Measurements from ENCODE around the gene TMCC2. TPM values are rescaled to one million over a fixed set of nuclear protein-coding genes. Genes with fewer than 3 reads are reported as not detected.

TMCC2 gene
- total RNA-seq, 1 donor from 2014 or later = 13.4 TPM

- H3K36me3 Mint-ChIP-seq (ENCODE audit: low read depth) = peaks cover 23% of the 10 kb centered on the region
- no peaks in the 10 kb centered on the region for H3K9me3 Mint-ChIP-seq
- intact Hi-C loops (cut with micrococcal nuclease) = no loop called here
- H3K4me3 Mint-ChIP-seq (ENCODE audit: low read depth) = no peak overlapping the region
- peaks cover 13% of the 10 kb centered on the region for H3K4me1 Mint-ChIP-seq (ENCODE audit: low read depth)
- no peaks in the 10 kb centered on the region for H3K27me3 Mint-ChIP-seq (ENCODE audit: low read depth)
- DNase-seq (ENCODE audit: low spot score) = no peak
- no peak overlapping the region for H3K27ac Mint-ChIP-seq
Measured at GRCh38 chr1:205301842-205302588, 74.3 kb downstream of the TMCC2 start.

DNA sequence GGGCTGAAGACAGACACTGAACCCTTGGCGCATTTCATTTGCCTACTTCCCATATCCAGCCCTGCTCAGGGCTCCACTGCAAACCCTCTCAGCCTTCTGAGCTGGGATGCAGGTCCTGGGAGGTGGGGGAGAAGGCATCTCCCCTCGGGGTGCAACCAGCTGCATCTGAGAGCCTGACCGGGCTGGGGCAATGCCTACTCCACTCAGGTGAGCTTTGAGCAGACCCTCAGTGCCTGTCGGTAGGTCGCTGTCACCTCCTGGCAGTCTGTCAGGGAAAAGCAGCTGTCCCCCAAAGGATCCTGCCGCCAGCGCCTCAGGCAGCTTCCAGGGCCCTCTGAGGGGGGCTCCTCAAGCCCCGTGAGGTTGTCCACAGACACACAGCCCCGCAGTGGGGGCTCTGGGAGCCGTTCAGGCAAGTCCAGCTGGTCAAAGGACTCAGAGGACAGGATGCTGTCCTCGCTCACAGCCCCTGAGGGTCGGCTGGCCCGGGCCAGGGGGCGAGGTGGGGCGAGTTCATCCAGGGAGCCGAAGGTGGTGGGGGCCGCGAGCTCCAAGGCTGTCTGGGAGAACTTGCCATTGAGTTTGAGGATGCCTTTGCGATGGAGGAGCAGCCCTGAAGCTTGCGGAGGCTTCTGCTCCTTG, 75.6 kb downstream of the TMCC2 start:
- intact Hi-C loops (cut with micrococcal nuclease) = no loop called here
- no peak for DNase-seq (ENCODE audit: low spot score)
- Mint-ChIP-seq H3K36me3 (ENCODE audit: low read depth) (peaks cover 34% of the 10 kb centered on the region), H3K4me1 (ENCODE audit: low read depth) (peaks cover 10% of the 10 kb centered on the region), H3K4me3 (ENCODE audit: low read depth) (no peak overlapping the region), H3K27me3 (ENCODE audit: low read depth) (no peaks in the 10 kb centered on the region), H3K9me3 (no peaks in the 10 kb centered on the region), H3K27ac (no peak overlapping the region)

DNA sequence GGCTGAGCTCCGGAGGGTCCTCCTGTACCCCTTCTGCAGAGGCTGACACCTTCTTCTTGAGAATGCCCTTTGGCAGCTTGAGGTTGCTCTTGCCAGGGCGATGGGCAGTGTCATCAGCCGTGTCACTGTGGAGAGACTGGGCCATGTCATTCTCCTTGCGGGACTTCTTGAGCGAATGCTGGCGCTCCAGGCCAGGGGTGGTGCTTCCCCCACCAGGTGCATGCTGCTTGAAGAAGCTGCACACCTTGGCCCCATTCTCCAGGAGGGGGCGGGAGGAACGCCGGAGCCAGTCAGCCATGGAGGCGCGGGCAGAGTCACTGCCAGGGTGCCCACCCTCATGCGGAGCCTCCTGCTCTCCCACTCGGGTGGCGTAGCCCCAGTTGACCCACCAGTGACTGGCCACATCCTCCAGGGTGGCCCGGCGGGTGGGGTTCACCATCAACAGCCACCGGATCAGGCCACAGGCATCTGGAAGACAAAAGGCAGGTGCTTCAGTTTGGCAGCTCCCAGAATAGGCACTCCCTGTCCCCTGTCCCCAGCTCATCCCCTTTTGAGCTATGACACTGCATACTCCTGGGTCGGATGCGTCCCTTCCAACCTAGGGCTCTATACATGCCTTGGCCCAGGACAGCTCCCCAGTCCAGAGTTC, 76.4 kb downstream of the TMCC2 start:
- H3K27me3 Mint-ChIP-seq (ENCODE audit: low read depth) = no peaks in the 10 kb centered on the region
- intact Hi-C loops (cut with micrococcal nuclease) = no loop called here
- no peaks in the 10 kb centered on the region for H3K9me3 Mint-ChIP-seq
- no peak overlapping the region for H3K27ac Mint-ChIP-seq
- H3K36me3 Mint-ChIP-seq (ENCODE audit: low read depth) = peaks cover 38% of the 10 kb centered on the region
- no peak for DNase-seq (ENCODE audit: low spot score)
- H3K4me1 Mint-ChIP-seq (ENCODE audit: low read depth) = peaks cover 10% of the 10 kb centered on the region
- no peak overlapping the region for H3K4me3 Mint-ChIP-seq (ENCODE audit: low read depth)

GRCh38 chr1:205304695-205305070, 76.9 kb downstream of the TMCC2 start:
- Mint-ChIP-seq H3K27me3 (ENCODE audit: low read depth) (no peaks in the 10 kb centered on the region), H3K27ac (peak overlapping the region; percentile 18), H3K9me3 (no peaks in the 10 kb centered on the region), H3K4me1 (ENCODE audit: low read depth) (peaks cover 10% of the 10 kb centered on the region), H3K36me3 (ENCODE audit: low read depth) (peaks cover 41% of the 10 kb centered on the region), H3K4me3 (ENCODE audit: low read depth) (no peak overlapping the region)
- DNase-seq (ENCODE audit: low spot score) = no peak
- intact Hi-C loops (cut with micrococcal nuclease) = no loop called here

DNA sequence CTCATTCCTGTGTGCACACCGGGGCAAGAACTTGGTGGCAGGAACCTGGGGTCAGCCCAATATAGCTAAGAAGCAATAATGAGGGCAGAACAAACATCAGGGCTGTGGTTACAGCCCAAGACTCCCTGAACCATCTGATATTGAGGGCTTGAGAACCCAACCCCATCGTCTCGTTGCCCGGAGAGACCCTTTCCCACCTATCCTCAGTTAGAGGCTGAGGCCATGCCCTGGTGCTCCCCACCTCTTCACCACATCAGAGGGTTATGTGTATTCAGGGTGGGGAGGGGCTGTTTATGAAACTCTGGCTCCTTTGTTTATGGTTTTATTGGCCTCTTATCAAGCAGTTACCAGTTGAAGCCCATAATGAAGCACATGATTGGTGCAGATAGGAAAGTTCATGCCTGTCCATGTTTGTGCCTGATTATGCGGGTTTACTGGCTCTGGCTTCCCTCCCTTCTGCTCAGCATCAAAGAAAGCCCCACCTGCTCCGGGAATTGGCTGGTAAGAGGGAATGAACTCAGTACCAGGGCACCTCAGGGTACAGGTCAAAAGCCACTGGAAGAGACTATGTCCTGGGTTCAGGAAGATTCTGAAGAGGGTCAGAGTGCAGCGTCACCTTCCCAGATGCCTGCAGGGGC, 79.3 kb downstream of the TMCC2 start:
- H3K36me3 Mint-ChIP-seq (ENCODE audit: low read depth) = peaks cover 62% of the 10 kb centered on the region
- no peaks in the 10 kb centered on the region for H3K9me3 Mint-ChIP-seq
- H3K27me3 Mint-ChIP-seq (ENCODE audit: low read depth) = no peaks in the 10 kb centered on the region
- H3K27ac Mint-ChIP-seq = no peak overlapping the region
- no peak overlapping the region for H3K4me3 Mint-ChIP-seq (ENCODE audit: low read depth)
- DNase-seq (ENCODE audit: low spot score) = no peak
- intact Hi-C loops (cut with micrococcal nuclease) = no loop called here
- H3K4me1 Mint-ChIP-seq (ENCODE audit: low read depth) = peaks cover 17% of the 10 kb centered on the region

DNA sequence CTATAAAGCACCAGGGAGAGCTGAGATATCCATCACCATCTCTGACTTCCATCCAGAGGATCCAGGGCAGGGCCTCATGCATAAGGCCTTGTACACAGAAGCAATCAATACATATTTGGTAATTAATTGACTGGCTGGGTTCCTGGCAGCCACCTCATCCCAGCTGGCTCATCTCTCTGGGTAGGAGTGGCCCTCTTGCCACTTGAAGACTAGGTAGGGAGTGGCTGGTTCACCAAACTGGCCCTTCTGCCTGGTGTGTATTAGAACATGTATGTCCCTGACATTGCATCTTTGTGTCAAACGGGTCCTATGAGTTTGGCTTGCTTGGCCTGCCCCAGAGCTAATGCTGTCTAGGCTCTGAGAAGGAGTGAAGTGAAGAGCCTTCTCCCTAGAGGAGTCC, 82.0 kb downstream of the TMCC2 start:
- H3K9me3 Mint-ChIP-seq = no peaks in the 10 kb centered on the region
- H3K4me1 Mint-ChIP-seq (ENCODE audit: low read depth) = peaks cover 34% of the 10 kb centered on the region
- H3K27ac Mint-ChIP-seq = no peak overlapping the region
- peaks cover 4% of the 10 kb centered on the region for H3K27me3 Mint-ChIP-seq (ENCODE audit: low read depth)
- H3K36me3 Mint-ChIP-seq (ENCODE audit: low read depth) = peaks cover 55% of the 10 kb centered on the region
- H3K4me3 Mint-ChIP-seq (ENCODE audit: low read depth) = no peak overlapping the region
- no peak for DNase-seq (ENCODE audit: low spot score)
- intact Hi-C loops (cut with micrococcal nuclease) = no loop called here

GRCh38 chr1:205310976-205311704, 83.4 kb downstream of the TMCC2 start:
- H3K4me3 Mint-ChIP-seq (ENCODE audit: low read depth) = no peak overlapping the region
- intact Hi-C loops (cut with micrococcal nuclease) = no loop called here
- H3K27me3 Mint-ChIP-seq (ENCODE audit: low read depth) = peaks cover 4% of the 10 kb centered on the region
- H3K27ac Mint-ChIP-seq = no peak overlapping the region
- H3K36me3 Mint-ChIP-seq (ENCODE audit: low read depth) = peaks cover 46% of the 10 kb centered on the region
- H3K4me1 Mint-ChIP-seq (ENCODE audit: low read depth) = peaks cover 33% of the 10 kb centered on the region
- DNase-seq (ENCODE audit: low spot score) = no peak
- no peaks in the 10 kb centered on the region for H3K9me3 Mint-ChIP-seq

DNA sequence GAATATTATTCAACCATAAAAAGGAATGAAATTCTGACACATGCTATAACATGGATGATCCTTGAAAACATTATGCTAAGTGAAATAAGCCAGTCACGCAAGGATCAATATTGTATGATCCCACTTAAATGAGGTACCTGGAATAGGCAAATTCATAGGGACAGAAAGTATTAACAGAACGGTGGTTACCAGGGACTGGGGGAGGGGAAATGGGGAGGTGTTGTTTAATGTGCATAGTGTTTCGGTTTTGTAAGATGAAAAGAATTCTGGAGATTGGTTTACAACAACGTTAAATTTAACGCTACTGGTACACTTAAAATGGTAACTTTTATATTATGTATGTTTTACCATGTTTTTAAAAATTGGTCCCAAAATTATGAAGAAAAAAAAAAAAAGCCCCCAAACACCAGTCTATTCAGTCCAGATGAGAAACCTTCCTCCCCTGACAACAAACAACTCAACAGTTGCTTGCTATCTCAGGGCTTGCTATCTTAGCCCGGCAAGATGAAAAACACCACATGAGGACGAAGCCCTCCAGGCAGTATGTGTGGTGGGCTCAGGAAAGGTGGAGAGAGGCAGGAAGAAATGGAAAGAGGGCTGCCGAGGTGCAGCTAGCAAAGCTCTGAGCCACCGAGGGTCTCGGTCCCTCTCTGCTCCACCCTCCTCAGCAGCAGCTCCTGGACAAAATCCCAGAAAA, 85.3 kb downstream of the TMCC2 start:
- intact Hi-C loops (cut with micrococcal nuclease) = no loop called here
- Mint-ChIP-seq H3K4me3 (ENCODE audit: low read depth) (peak overlapping the region; percentile 55), H3K27me3 (ENCODE audit: low read depth) (peaks cover 9% of the 10 kb centered on the region), H3K9me3 (no peaks in the 10 kb centered on the region), H3K36me3 (ENCODE audit: low read depth) (peaks cover 34% of the 10 kb centered on the region), H3K4me1 (ENCODE audit: low read depth) (peaks cover 43% of the 10 kb centered on the region), H3K27ac (peak overlapping the region; percentile 22)
- no peak for DNase-seq (ENCODE audit: low spot score)

DNA sequence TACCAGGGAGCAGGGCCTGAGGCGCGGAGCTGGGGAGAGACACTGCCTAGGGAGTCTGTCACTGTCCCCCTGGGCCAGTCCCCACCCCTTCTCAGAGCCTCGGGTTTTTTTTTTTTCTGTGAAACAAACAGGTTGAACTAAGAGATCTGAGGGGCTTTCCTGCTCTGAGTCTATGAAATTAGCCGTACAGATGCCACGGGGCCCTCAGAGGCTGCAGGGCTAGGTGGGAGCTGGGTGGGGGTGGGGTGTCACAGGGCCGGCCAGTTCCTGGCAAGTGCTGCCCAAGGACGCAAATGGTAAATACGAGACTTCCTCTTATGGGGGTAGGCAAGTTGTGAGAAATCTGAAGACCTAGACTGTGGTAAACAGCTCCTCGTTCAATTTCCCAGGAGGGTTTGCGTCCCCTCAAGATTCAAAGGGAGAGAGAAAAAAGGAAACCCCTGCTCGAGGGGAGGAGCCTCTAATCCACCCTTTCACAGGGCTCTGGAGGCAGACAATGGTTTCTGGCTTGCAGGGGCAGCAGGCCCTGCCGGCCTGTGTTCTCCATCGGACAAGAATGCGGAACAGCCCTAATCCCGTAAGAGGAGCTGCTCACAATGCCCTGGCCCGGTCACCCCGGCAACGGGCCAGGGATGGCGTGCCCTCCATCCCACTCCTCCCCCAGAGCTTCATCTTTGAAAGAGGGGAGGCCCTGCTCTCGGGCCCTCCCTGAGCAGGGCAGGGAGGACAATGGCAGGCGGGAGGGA, 86.0 kb downstream of the TMCC2 start:
- Mint-ChIP-seq H3K4me3 (ENCODE audit: low read depth) (peak overlapping the region; percentile 61), H3K9me3 (no peaks in the 10 kb centered on the region), H3K36me3 (ENCODE audit: low read depth) (peaks cover 27% of the 10 kb centered on the region), H3K27me3 (ENCODE audit: low read depth) (peaks cover 14% of the 10 kb centered on the region), H3K4me1 (ENCODE audit: low read depth) (peaks cover 48% of the 10 kb centered on the region), H3K27ac (peak overlapping the region; percentile 76)
- intact Hi-C loops (cut with micrococcal nuclease) = no loop called here
- no peak for DNase-seq (ENCODE audit: low spot score)

DNA sequence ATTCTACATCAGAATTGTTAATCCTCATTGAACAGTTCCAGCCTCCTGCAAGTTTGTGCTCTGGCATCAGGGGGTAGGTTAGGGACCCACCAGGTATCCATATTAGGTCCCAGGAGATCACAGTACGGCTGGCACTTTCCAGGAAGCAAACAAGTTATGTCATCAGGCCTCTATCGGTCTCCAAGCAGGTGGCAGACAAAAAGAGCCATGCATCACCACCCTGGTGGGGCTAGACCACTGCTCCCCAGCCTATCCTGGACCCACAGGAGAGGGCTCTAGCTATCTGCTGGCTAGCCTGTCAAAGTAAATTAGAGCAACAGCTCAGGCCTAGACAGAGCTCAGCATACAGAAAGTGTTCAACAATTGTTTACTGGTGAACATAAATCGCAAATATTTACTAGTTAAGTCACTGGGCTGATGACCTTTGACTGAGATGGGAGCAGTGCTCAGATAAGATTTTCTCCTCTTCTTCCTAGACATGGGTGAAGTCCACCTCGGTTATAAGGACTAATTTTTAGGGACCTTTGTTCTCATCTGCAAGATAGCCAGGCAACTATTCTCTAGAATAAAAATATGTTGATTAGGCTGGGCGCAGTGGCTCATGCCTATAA, 87.4 kb downstream of the TMCC2 start:
- Mint-ChIP-seq H3K4me3 (ENCODE audit: low read depth) (no peak overlapping the region), H3K9me3 (no peaks in the 10 kb centered on the region), H3K27ac (no peak overlapping the region), H3K27me3 (ENCODE audit: low read depth) (peaks cover 22% of the 10 kb centered on the region), H3K36me3 (ENCODE audit: low read depth) (peaks cover 19% of the 10 kb centered on the region), H3K4me1 (ENCODE audit: low read depth) (peaks cover 59% of the 10 kb centered on the region)
- DNase-seq (ENCODE audit: low spot score) = no peak
- intact Hi-C loops (cut with micrococcal nuclease) = no loop called here

DNA sequence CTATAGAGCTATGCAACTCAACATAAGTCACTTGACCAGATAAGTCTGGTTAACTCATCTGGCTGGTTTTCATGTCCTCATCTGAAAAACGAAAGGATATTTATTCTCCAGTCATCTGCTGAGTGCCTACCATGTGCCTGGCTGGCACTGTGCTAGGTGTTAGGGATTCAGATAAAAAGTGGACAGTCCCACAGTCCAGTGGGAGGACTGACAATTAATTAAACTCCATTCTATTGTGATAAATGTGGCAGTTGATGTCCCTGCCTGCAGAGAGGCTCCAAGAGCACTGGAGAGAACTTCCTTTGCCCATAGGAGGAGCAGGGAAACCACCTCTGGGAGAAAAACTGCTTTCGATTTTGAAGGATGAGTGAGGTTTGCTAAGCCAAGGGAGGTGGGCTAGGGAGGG, 88.4 kb downstream of the TMCC2 start:
- Mint-ChIP-seq H3K27me3 (ENCODE audit: low read depth) (peaks cover 28% of the 10 kb centered on the region), H3K9me3 (no peaks in the 10 kb centered on the region), H3K36me3 (ENCODE audit: low read depth) (peaks cover 11% of the 10 kb centered on the region), H3K27ac (no peak overlapping the region), H3K4me1 (ENCODE audit: low read depth) (peaks cover 61% of the 10 kb centered on the region), H3K4me3 (ENCODE audit: low read depth) (no peak overlapping the region)
- no peak for DNase-seq (ENCODE audit: low spot score)
- intact Hi-C loops (cut with micrococcal nuclease) = no loop called here

Data from activated T-helper 2 cell treated with anti-CD3 and anti-CD28 coated beads, Interferon-gamma antibody, Interleukin-2, Interleukin-4, amounts not matched to agents 10 μg/mL and 5 μg/mL and 100 μg/mL, durations not matched to agents 14 hours and 24 hours and 36 hours (primary cell).